ENCODE measurements around the gene NOL9. TPM values are rescaled to one million over a fixed set of nuclear protein-coding genes. Genes with fewer than 3 reads are reported as not detected.
A peak's percentile ranks its signal among the peaks of the same experiment; 100 is the strongest.

The NOL9 gene
- total RNA-seq, 1 donor from 2014 or later: 50.0 TPM

DNA sequence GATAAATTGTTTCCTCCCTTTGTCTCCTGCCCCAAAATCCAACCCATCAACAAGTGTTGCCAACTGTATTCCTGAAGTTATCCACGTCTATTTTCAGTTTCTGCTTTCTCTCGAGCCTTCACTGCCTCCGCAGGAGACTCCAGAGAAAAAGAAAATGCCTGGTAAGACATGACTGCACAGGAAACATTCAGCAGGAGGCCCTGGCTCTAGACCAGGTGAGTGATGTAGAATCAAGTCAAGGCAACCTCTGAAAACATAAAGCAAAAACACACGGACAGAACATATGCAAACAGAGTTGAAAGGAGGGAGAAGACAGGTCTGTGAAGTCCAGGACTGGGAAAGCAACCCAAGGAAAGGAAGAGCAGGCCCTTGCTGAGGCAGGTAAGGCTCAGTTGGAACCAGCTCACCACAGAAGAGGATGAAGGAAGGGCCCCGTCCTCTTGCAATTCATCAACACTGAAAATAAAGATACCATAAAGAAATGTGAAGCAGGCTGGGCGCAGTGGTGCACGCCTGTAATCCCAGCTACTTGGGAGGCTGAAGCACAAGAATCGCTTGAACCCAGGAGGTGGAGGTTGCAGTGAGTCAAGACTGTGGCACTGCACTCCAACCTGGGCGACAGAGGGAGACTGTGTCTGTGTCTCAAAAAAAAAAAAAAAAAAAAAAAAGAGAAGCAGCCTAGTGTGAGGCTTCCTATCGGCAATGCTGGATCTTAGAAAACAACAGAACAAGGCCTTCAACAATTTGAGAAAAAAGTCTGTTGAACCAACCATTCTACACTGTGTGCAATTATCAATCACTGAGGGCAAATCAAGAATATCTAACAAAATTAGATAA, 8.8 kb downstream of the NOL9 start:
- Mint-ChIP-seq H3K36me3 (ENCODE audit: low read depth) (peaks cover 67% of the 10 kb centered on the region), H3K27me3 (ENCODE audit: low read depth) (no peaks in the 10 kb centered on the region)
- peak; percentile 10 for DNase-seq (ENCODE audit: low spot score)

DNA sequence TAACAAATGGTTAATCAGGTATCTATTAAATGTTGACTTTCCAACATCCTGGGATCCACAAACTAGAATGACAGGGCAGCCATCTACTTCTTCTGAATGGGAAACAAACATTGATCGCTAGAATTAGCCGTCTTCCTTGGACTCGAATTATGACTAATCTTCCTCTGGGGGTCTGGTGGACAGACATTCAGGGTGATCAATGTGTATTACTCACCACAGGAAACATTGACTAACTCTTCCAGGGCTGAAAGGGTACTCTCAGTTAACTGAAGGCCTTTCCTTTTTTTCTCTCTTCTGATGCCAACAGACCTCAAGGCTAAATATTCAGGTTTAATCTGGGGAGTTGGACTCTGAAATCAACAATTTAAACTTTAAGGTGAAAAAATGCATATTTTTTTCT, 9.5 kb downstream of the NOL9 start:
- H3K9me3 Mint-ChIP-seq: no peaks in the 10 kb centered on the region
- peak overlapping the region; percentile 23 for H3K27ac Mint-ChIP-seq
- H3K36me3 Mint-ChIP-seq (ENCODE audit: low read depth): peaks cover 62% of the 10 kb centered on the region
- DNase-seq (ENCODE audit: low spot score): no peak
- H3K27me3 Mint-ChIP-seq (ENCODE audit: low read depth): no peaks in the 10 kb centered on the region
- intact Hi-C loops (cut with micrococcal nuclease): no loop called here
- H3K4me3 Mint-ChIP-seq (ENCODE audit: low read depth): no peak overlapping the region
- H3K4me1 Mint-ChIP-seq (ENCODE audit: low read depth): peaks cover 23% of the 10 kb centered on the region

More for the DNA sequence above, 8.8 kb downstream of the NOL9 start:
- H3K4me1 Mint-ChIP-seq (ENCODE audit: low read depth): peaks cover 23% of the 10 kb centered on the region
- H3K9me3 Mint-ChIP-seq: no peaks in the 10 kb centered on the region
- intact Hi-C loops (cut with micrococcal nuclease): no loop called here
- H3K27ac Mint-ChIP-seq: peak overlapping the region; percentile 23
- H3K4me3 Mint-ChIP-seq (ENCODE audit: low read depth): peak overlapping the region; percentile 6

DNA sequence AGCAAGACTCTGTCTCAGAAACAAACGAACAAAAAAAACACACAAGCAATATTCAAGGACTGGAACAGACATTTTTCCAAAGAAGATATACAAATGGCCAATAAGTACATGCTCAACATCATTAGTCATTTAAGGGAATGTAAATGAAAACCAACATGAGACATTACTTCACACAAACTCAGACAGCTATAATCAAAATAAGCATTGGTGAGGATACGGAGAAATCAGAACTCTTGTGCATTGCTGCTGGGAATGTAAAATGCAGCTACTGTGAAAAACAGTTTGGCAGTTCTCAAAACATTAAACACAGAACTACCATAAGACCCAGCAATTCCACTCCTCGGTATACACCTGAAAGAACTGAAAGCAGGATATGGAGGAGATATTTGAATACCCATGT, 15.4 kb downstream of the NOL9 start:
- no peak overlapping the region for H3K4me3 Mint-ChIP-seq (ENCODE audit: low read depth)
- H3K27me3 Mint-ChIP-seq (ENCODE audit: low read depth): no peaks in the 10 kb centered on the region
- no peaks in the 10 kb centered on the region for H3K4me1 Mint-ChIP-seq (ENCODE audit: low read depth)
- H3K9me3 Mint-ChIP-seq: no peaks in the 10 kb centered on the region
- no peak overlapping the region for H3K27ac Mint-ChIP-seq
- intact Hi-C loops (cut with micrococcal nuclease): no loop called here
- H3K36me3 Mint-ChIP-seq (ENCODE audit: low read depth): peaks cover 37% of the 10 kb centered on the region
- no peak for DNase-seq (ENCODE audit: low spot score)

DNA sequence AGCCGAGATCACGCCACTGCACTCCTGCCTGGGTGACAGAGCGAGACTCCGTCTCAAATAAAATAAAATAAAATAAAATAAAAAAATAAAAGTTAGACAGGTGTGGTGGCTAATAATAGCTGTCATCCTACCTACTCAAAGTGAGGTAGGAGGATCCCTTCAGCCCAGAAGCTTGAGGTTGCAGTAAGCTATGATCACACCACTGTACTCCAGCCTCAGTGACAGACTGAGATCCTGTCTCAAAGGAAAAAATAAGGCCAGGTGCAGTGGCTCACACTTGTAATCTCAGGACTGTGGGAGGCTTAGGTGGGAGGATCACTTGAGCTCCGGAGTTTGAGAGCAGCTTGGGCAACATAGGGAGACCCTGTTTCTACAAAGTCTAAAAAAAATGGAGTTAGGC, 18.0 kb downstream of the NOL9 start:
- Mint-ChIP-seq H3K4me3 (ENCODE audit: low read depth) (no peak overlapping the region), H3K27ac (no peak overlapping the region), H3K4me1 (ENCODE audit: low read depth) (no peaks in the 10 kb centered on the region), H3K9me3 (no peaks in the 10 kb centered on the region), H3K36me3 (ENCODE audit: low read depth) (peaks cover 48% of the 10 kb centered on the region), H3K27me3 (ENCODE audit: low read depth) (no peaks in the 10 kb centered on the region)
- intact Hi-C loops (cut with micrococcal nuclease): no loop called here
- no peak for DNase-seq (ENCODE audit: low spot score)

DNA sequence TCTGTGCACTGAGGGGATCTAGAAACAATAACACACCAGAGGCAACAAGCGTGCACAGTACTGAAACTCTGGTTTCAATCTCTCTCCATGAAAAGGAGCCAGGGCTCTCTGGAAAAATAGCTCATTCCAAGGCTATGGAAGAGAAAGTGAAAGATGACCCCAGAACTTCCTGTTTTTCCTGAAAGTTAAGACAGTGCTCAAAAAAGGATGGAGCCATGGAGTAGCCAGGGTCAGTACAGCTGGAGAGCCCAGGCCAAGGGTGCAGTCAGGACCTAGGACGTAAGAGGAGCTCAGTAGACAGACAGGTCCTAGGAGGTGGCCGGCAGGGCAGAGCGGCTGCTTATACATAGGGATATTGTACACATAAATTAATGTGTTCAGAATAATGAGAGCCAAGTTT, 19.1 kb downstream of the NOL9 start:
- intact Hi-C loops (cut with micrococcal nuclease): no loop called here
- no peak overlapping the region for H3K27ac Mint-ChIP-seq
- no peak for DNase-seq (ENCODE audit: low spot score)

DNA sequence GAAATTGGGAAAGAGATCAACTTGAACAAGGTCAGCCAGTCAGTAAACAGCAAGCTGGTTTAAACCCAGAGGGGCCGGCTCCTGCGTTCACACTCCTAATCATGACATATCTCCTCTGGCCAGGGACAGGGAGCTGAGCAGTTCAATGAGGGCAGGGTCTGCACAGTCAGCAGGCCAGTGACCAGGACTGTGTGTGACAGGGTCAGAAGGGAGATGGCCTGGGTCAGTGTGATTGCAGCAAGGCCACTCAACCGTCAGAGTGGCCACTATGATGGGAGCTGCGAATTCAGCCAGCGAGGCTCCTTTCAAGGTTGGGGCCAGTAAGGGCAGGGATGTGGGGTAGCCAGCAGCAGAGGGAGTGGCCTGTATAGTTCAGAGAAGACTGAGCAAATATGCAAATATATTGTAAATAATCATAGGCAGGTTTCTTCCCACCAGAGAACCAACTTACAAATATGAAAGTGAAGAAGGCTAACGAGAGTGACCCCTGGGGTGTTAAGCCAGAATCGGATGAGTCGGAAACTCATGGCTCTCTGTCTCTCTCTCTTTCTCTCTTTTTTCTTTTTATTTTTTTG, 20.0 kb downstream of the NOL9 start:
- intact Hi-C loops (cut with micrococcal nuclease): no loop called here
- H3K4me3 Mint-ChIP-seq (ENCODE audit: low read depth): no peak overlapping the region
- H3K27me3 Mint-ChIP-seq (ENCODE audit: low read depth): no peaks in the 10 kb centered on the region
- H3K9me3 Mint-ChIP-seq: no peaks in the 10 kb centered on the region
- H3K36me3 Mint-ChIP-seq (ENCODE audit: low read depth): peaks cover 45% of the 10 kb centered on the region
- no peaks in the 10 kb centered on the region for H3K4me1 Mint-ChIP-seq (ENCODE audit: low read depth)
- no peak for DNase-seq (ENCODE audit: low spot score)
- no peak overlapping the region for H3K27ac Mint-ChIP-seq

More for the DNA sequence above, 19.1 kb downstream of the NOL9 start:
- Mint-ChIP-seq H3K9me3 (no peaks in the 10 kb centered on the region), H3K36me3 (ENCODE audit: low read depth) (peaks cover 48% of the 10 kb centered on the region), H3K4me1 (ENCODE audit: low read depth) (no peaks in the 10 kb centered on the region), H3K4me3 (ENCODE audit: low read depth) (no peak overlapping the region), H3K27me3 (ENCODE audit: low read depth) (no peaks in the 10 kb centered on the region)

DNA sequence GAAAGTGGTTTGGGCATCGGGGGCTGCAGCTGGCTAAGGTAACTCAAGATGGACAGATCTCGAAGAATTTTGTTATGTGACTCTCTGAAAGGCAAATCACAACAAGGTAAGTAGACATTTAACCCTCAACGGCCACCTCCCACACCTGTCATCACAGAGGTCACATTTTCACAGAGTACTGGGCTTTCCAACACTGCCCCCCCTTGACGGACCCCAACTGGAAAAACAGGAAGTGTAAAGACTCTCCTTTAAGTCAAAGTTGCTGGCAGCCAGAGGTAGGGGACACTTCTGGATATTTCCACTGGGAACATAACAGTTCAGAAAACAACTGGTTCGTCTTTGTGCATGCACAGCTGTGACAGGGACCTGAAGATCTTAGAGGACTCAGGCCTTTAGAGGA, 22.3 kb downstream of the NOL9 start:
- Mint-ChIP-seq H3K27me3 (ENCODE audit: low read depth) (no peaks in the 10 kb centered on the region), H3K4me1 (ENCODE audit: low read depth) (no peaks in the 10 kb centered on the region), H3K4me3 (ENCODE audit: low read depth) (no peak overlapping the region), H3K36me3 (ENCODE audit: low read depth) (peaks cover 49% of the 10 kb centered on the region), H3K9me3 (no peaks in the 10 kb centered on the region), H3K27ac (no peak overlapping the region)
- intact Hi-C loops (cut with micrococcal nuclease): no loop called here
- no peak for DNase-seq (ENCODE audit: low spot score)

DNA sequence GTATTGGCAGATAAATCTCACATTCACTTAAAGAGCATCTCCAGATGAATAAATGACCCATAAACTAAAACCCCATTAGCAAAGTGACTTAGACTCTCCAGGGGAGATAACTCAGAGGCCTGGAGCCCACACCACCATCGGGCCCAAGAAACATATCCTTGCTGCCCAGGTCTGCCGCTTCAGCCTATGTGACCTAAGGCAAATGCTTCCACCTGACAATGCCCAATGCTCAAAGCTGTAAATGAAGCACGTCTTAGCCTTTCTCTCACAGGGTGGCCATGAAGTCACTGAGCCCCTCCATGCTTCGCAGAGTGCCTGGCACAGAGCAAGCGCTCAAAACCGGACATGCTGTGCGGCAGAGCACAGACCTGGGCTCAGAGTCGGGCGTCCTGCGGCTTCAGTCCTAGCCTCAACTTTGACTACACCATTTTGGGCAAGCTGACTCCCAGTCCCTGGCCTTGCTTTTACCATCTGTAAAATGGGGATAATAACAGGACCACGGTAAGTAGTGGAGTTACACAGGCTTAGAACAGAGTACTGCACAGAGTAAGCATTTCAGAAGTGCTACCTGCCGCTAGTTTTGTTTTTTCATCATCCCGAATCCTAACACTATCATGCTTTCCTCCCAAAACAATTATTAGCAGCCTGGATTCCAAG, 23.7 kb downstream of the NOL9 start:
- H3K27ac Mint-ChIP-seq: no peak overlapping the region
- H3K9me3 Mint-ChIP-seq: no peaks in the 10 kb centered on the region
- no peaks in the 10 kb centered on the region for H3K4me1 Mint-ChIP-seq (ENCODE audit: low read depth)
- H3K4me3 Mint-ChIP-seq (ENCODE audit: low read depth): no peak overlapping the region
- no peak for DNase-seq (ENCODE audit: low spot score)
- intact Hi-C loops (cut with micrococcal nuclease): no loop called here
- H3K27me3 Mint-ChIP-seq (ENCODE audit: low read depth): no peaks in the 10 kb centered on the region
- H3K36me3 Mint-ChIP-seq (ENCODE audit: low read depth): peaks cover 58% of the 10 kb centered on the region

DNA sequence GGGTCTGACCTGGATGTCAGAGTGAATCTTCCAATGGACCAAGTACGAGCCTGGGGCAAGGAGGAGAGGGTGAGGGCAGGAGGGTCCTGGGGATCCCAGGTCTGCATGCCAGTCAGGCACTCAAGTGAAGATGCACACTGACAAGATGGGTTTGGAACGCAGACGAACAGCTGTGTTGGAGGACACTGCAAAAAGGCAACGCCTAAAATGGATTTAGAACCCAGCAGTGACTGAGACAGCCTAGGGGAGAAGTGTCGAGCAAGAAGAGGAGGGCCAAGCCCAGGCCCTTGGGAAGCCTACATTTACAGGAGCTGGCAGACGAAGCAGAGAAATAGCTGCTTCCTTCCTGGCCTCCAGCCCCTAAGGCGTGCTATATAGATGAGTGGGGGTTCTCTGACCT, 25.8 kb downstream of the NOL9 start:
- intact Hi-C loops (cut with micrococcal nuclease): no loop called here
- peaks cover 66% of the 10 kb centered on the region for H3K36me3 Mint-ChIP-seq (ENCODE audit: low read depth)
- no peak overlapping the region for H3K27ac Mint-ChIP-seq

DNA sequence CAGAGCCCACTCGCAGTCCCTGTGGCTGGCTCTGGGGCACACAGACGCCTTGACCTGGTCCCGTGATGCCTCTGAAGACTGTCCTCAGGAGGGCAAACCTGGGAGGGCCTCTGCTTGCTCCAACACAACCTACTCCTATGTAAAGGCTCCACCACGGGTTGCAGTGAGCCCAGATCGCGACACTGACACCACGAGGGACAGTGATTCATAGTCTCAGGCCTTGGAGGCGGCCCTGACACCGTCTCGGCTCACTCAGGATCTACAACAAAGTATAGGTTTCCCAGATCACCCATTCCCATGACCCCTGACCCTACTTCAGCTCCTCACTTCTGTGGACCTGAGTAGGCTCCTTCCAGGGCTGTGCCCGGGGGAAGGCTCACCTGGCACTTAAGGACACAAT, 28.0 kb downstream of the NOL9 start:
- intact Hi-C loops (cut with micrococcal nuclease): no loop called here
- DNase-seq (ENCODE audit: low spot score): no peak
- no peaks in the 10 kb centered on the region for H3K9me3 Mint-ChIP-seq
- H3K27me3 Mint-ChIP-seq (ENCODE audit: low read depth): no peaks in the 10 kb centered on the region
- peaks cover 49% of the 10 kb centered on the region for H3K36me3 Mint-ChIP-seq (ENCODE audit: low read depth)
- peaks cover 3% of the 10 kb centered on the region for H3K4me1 Mint-ChIP-seq (ENCODE audit: low read depth)
- no peak overlapping the region for H3K27ac Mint-ChIP-seq
- H3K4me3 Mint-ChIP-seq (ENCODE audit: low read depth): no peak overlapping the region

More for the DNA sequence above, 25.8 kb downstream of the NOL9 start:
- DNase-seq (ENCODE audit: low spot score): no peak
- H3K27me3 Mint-ChIP-seq (ENCODE audit: low read depth): no peaks in the 10 kb centered on the region
- H3K9me3 Mint-ChIP-seq: no peaks in the 10 kb centered on the region
- no peak overlapping the region for H3K4me3 Mint-ChIP-seq (ENCODE audit: low read depth)
- H3K4me1 Mint-ChIP-seq (ENCODE audit: low read depth): no peaks in the 10 kb centered on the region

DNA sequence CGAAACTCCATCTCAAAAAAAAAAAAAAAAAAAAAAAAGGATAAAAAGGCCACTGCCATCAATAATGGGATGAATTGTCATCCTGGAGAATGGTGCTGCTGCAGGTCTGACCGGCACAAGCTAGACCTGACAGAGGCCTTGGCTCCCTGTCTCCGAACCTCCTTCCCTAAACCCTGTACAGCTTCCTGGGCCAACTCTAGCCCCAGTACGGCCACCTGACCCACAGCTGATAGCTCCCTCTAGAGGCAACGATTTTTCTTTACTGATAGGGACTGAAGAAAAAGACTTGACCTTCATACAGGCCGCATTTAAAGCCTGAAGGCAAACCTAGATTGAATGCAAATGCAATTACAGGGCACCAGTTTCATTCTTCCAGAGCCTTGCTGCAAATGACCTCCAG, 30.7 kb downstream of the NOL9 start:
- Mint-ChIP-seq H3K4me1 (ENCODE audit: low read depth) (peaks cover 3% of the 10 kb centered on the region), H3K36me3 (ENCODE audit: low read depth) (peaks cover 36% of the 10 kb centered on the region), H3K27ac (no peak overlapping the region), H3K4me3 (ENCODE audit: low read depth) (no peak overlapping the region), H3K27me3 (ENCODE audit: low read depth) (no peaks in the 10 kb centered on the region), H3K9me3 (no peaks in the 10 kb centered on the region)
- intact Hi-C loops (cut with micrococcal nuclease): no loop called here
- no peak for DNase-seq (ENCODE audit: low spot score)

DNA sequence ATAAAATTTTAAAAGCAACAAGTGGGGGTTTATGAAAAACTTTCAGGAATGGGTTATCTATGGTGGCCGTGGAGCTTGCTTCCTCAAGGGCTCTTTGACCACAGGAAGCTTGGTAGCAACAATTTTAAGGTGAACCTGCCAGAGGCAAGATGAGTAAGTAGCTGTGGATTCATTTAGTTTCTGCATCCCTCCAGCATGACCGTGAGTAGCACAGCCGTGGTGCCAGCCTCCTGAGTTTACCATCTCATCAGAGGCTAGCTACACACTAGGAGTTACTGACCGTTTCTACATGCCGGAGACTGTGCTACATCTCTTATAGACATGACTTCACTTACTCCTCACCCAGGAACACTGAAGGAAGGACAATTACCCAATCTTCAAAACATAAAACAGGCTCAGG, 32.8 kb downstream of the NOL9 start:
- H3K9me3 Mint-ChIP-seq: no peaks in the 10 kb centered on the region
- peaks cover 3% of the 10 kb centered on the region for H3K4me1 Mint-ChIP-seq (ENCODE audit: low read depth)
- no peak for DNase-seq (ENCODE audit: low spot score)
- H3K27ac Mint-ChIP-seq: no peak overlapping the region
- no peaks in the 10 kb centered on the region for H3K27me3 Mint-ChIP-seq (ENCODE audit: low read depth)
- no peak overlapping the region for H3K4me3 Mint-ChIP-seq (ENCODE audit: low read depth)
- peaks cover 25% of the 10 kb centered on the region for H3K36me3 Mint-ChIP-seq (ENCODE audit: low read depth)
- intact Hi-C loops (cut with micrococcal nuclease): no loop called here
